LHCN-M2 (cell line): Measurements from ENCODE around the gene CDK17. TPM values are rescaled to one million over a fixed set of nuclear protein-coding genes. Genes with fewer than 3 reads are reported as not detected.
"Not testable (repeated sequence)": the region's sequence is repeated elsewhere in the genome, so short reads cannot be mapped to it uniquely, and the experiment has no call there.

Experiments used
- DNase-seq: peaks from one replicate; pipeline ENCODE4 v3.0.0-alpha.2; 2012; ENCODE audit warnings: low read depth
- total RNA-seq: library from RNA; depleted of rRNA; stranded (reverse); fragments of >200 nt; gene quantifications from 2 replicates; pipeline ENCODE4 v1.2.3, GENCODE V29; 2014

The CDK17 gene
- total RNA-seq, 1 experiment from 2014 or later, result 73.7 TPM

- no peak for DNase-seq
These were observed 78.3 kb downstream of the CDK17 start for GRCh38 chr12:96321941-96322340.

GRCh38 chr12:96317801-96318200 lies 82.4 kb downstream of the CDK17 start:
- not testable (repeated sequence) for DNase-seq

- DNase-seq, result not testable (repeated sequence)
These were observed 84.3 kb downstream of the CDK17 start for GRCh38 chr12:96315741-96316481.

- DNase-seq, result peak; percentile 37
These were observed 85.5 kb downstream of the CDK17 start for GRCh38 chr12:96314723-96315122.

- DNase-seq, result no peak
These were observed 86.6 kb downstream of the CDK17 start for GRCh38 chr12:96313606-96314005.

- no peak for DNase-seq
These were observed 89.0 kb downstream of the CDK17 start for GRCh38 chr12:96311191-96311590.

GRCh38 chr12:96310067-96310466 lies 90.2 kb downstream of the CDK17 start:
- no peak for DNase-seq

GRCh38 chr12:96308881-96309280 lies 91.4 kb downstream of the CDK17 start:
- DNase-seq, result no peak

GRCh38 chr12:96305665-96306064 lies 94.6 kb downstream of the CDK17 start:
- no peak for DNase-seq

GRCh38 chr12:96303653-96304052 lies 96.6 kb downstream of the CDK17 start:
- peak; percentile 9 for DNase-seq

- DNase-seq, result no peak
These were observed 97.4 kb downstream of the CDK17 start for GRCh38 chr12:96302687-96303310.

GRCh38 chr12:96301732-96302131 lies 98.5 kb downstream of the CDK17 start:
- DNase-seq, result no peak

- no peak for DNase-seq
These were observed 100.2 kb downstream of the CDK17 start for GRCh38 chr12:96300064-96300463.

GRCh38 chr12:96297504-96297903 lies 102.7 kb downstream of the CDK17 start:
- no peak for DNase-seq

GRCh38 chr12:96295532-96296160 lies 104.6 kb downstream of the CDK17 start:
- DNase-seq, result no peak

GRCh38 chr12:96294831-96295230 lies 105.4 kb downstream of the CDK17 start:
- DNase-seq, result peak; percentile 48

- no peak for DNase-seq
These were observed 107.1 kb downstream of the CDK17 start for GRCh38 chr12:96293093-96293492.

GRCh38 chr12:96289067-96289466 lies 111.2 kb downstream of the CDK17 start:
- no peak for DNase-seq

GRCh38 chr12:96285158-96285557 lies 115.1 kb downstream of the CDK17 start:
- no peak for DNase-seq

- peak; percentile 53 for DNase-seq
These were observed 125.9 kb downstream of the CDK17 start for GRCh38 chr12:96274331-96274730.

GRCh38 chr12:96271469-96272199 lies 128.6 kb downstream of the CDK17 start:
- DNase-seq, result no peak

GRCh38 chr12:96266238-96266637 lies 134.0 kb downstream of the CDK17 start:
- no peak for DNase-seq
